ENCODE results near the gene CIAO2B. TPM values are rescaled to one million over a fixed set of nuclear protein-coding genes. Genes with fewer than 3 reads are reported as not detected.

The CIAO2B gene
- total RNA-seq, 2 donors from 2014 or later: 105 to 146 TPM

- no peak for TF ChIP-seq CTCF (IDR thresholded peaks at IDR 0.05)
- no peak overlapping the region for H3K4me3 ChIP-seq
- H3K27me3 ChIP-seq: no peaks in the 10 kb centered on the region
- H3K36me3 ChIP-seq: no peaks in the 10 kb centered on the region
- intact Hi-C loops (cut with DNase I): no loop called here
- no peak overlapping the region for H3K9ac ChIP-seq (ENCODE audit: low read depth in 2 of 2, low read length in 2 of 2)
- DNase-seq: no peak
- no peaks in the 10 kb centered on the region for H3K4me1 ChIP-seq
- no peaks in the 10 kb centered on the region for H3K9me3 ChIP-seq
- no peak overlapping the region for H3K27ac ChIP-seq
Measured at GRCh38 chr16:66968847-66969246, 34.6 kb upstream of the CIAO2B start.

- DNase-seq: no peak
- H3K4me1 ChIP-seq: no peaks in the 10 kb centered on the region
- no peak overlapping the region for H3K27ac ChIP-seq
- no peaks in the 10 kb centered on the region for H3K9me3 ChIP-seq
- H3K27me3 ChIP-seq: no peaks in the 10 kb centered on the region
- H3K4me3 ChIP-seq: no peak overlapping the region
- intact Hi-C loops (cut with DNase I): no loop called here
- peak overlapping the region in 1 of 2 donors; percentile 96 for H3K9ac ChIP-seq (ENCODE audit: low read depth in 2 of 2, low read length in 2 of 2)
- H3K36me3 ChIP-seq: no peaks in the 10 kb centered on the region
- no peak for TF ChIP-seq CTCF (IDR thresholded peaks at IDR 0.05)
Measured at GRCh38 chr16:66964049-66964448, 29.8 kb upstream of the CIAO2B start.

GRCh38 chr16:66961914-66962313 lies 27.7 kb upstream of the CIAO2B start:
- DNase-seq: peak; percentile 92
- Histone ChIP-seq H3K9me3 (no peaks in the 10 kb centered on the region), H3K4me1 (peaks cover under 1% of the 10 kb centered on the region), H3K36me3 (no peaks in the 10 kb centered on the region), H3K27me3 (no peaks in the 10 kb centered on the region), H3K4me3 (peak overlapping the region; percentile 27), H3K9ac (ENCODE audit: low read depth in 2 of 2, low read length in 2 of 2) (peak overlapping the region; percentile 15 to 96), H3K27ac (peak overlapping the region; percentile 85)
- TF ChIP-seq CTCF (IDR thresholded peaks at IDR 0.05): no peak
- intact Hi-C loops (cut with DNase I): no loop called here

GRCh38 chr16:66961065-66961744 lies 27.0 kb upstream of the CIAO2B start, which contains the start of gene CES3:
CES3 (plus strand) TSS chr16:66961266; CDS start chr16:66961308, 42 bp downstream.
- Histone ChIP-seq H3K9me3 (no peaks in the 10 kb centered on the region), H3K36me3 (no peaks in the 10 kb centered on the region), H3K9ac (ENCODE audit: low read depth in 2 of 2, low read length in 2 of 2) (peak within 1 kb of the TSS; percentile 15 to 96), H3K4me1 (peaks cover 4% of the 10 kb centered on the region), H3K27ac (peak within 1 kb of the TSS; percentile 85), H3K27me3 (no peaks in the 10 kb centered on the region), H3K4me3 (peak within 1 kb of the TSS; percentile 27)
- peak; percentile 77 for TF ChIP-seq CTCF (IDR thresholded peaks at IDR 0.05)
- peak; percentile 90 for DNase-seq
- intact Hi-C loops (cut with DNase I): no loop called here

GRCh38 chr16:66960270-66960669 lies 26.1 kb upstream of the CIAO2B start:
- no peak overlapping the region for H3K27ac ChIP-seq
- no peak overlapping the region for H3K9ac ChIP-seq (ENCODE audit: low read depth in 2 of 2, low read length in 2 of 2)
- DNase-seq: no peak
- H3K9me3 ChIP-seq: no peaks in the 10 kb centered on the region
- H3K4me3 ChIP-seq: no peak overlapping the region
- H3K36me3 ChIP-seq: no peaks in the 10 kb centered on the region
- intact Hi-C loops (cut with DNase I): no loop called here
- H3K4me1 ChIP-seq: peaks cover 4% of the 10 kb centered on the region
- H3K27me3 ChIP-seq: no peaks in the 10 kb centered on the region
- TF ChIP-seq CTCF (IDR thresholded peaks at IDR 0.05): no peak
